GM21390 (cell line): ENCODE measurements around the gene USP2.

Experiments
- ATAC-seq: cut with Tn5 transposase; IDR thresholded peaks from one replicate; pipeline ENCODE4 v1.9.1; 2021; ENCODE audit not compliant: unreplicated experiment

USP2 gene

DNA sequence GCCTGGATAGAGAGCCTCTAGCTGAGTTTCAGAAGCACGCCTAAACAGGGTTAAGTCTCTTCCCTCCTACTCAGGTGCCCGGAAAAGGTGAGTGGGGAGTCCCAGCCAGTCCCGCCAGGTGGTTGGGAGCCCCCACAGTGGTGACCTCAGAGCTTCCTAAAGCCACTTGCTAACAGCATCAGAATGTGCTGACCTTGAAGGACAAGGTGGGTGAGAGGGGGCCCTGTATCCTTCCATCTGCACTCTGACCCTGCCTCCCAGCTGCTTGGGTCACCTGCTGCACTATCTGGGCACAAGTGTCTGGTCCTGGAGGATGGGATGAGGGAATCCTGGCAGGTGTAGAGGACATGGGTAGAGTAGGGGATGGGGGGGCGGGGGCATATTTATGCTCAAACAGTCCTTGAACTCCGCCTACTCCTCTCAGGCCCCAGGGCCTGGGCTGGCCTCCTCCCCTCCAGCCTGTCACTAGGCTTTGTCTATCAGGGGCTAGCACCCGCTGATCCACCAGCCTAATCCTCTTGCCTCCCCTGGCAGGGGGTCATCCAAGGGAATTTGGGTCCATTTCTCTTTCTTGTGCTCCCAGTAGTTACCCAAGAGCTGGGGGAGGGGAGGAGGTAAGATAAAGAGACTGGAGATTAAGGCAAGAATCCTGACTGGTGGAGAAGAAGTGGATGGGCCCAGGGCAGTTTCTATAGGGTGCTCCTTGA is 3.4 kb downstream of the USP2 start:
- no peak for ATAC-seq

DNA sequence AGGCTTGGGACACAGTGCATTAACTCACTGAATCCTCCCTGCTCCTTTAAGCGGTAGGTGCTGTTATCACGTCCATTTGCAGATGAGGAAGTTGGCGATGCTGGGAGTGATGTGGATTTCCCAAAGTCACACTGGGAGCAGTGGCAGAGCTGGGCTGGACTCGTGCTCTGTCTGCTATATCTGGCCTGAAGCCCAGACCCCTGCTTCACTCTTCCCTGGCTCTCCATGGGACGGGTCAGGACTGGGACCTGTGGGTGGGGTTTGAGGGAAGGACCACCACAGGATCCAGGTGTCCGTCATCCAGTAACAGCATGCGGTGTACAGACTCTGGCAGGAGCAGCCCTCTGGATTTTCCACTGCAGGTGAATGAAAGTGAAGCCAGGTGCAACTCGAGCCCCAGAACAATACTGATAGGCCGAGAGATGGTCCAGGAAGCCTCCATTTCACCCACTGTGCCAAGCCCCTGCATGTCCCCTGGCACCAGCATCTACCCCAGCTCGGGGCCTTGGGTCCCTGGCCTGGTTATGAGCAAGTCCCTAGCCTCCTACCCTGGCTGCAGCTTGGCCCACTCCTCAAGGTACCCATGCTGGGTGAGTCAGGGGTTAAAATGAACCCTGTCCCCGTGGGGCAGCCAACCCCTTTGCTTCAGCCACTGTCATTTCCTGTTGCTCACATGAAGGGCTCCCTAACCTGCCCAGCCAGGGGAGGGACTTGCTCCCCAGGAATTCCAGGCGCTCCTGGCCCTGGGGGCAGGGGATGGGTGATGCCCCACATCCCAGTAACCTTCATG is 4.2 kb downstream of the USP2 start:
- ATAC-seq, result no peak

DNA sequence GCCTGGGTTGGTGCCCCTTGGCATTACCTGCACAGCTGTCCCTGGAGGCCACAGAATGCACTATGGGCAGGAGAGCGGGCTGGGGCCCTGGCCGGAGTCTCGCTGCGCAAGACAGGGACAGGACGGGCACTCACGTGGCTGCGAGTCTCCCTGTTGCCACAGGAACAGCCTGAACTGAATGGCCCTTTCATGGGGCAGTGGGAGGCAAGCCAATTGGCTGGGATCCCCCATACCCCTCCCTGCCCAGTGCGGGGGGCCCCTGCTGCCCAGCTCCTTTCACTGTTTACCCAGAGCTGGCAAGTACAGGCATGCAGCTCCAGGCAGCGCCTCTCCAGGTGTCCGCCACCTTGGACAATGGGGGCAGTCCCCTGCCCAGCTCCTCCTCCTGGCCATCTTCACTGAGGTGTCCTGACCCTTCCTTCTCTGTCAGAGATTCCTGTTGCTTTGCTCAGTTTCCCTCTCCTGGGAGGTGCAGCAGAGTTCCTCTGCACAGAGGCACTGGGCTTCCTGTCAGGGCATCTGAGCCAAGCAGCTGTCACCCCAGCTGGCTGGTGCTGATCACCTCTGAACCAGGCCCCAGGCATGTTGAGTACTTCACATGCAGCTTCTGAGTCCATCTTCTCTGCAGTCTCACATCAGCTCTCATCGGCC is 5.2 kb downstream of the USP2 start:
- no peak for ATAC-seq

DNA sequence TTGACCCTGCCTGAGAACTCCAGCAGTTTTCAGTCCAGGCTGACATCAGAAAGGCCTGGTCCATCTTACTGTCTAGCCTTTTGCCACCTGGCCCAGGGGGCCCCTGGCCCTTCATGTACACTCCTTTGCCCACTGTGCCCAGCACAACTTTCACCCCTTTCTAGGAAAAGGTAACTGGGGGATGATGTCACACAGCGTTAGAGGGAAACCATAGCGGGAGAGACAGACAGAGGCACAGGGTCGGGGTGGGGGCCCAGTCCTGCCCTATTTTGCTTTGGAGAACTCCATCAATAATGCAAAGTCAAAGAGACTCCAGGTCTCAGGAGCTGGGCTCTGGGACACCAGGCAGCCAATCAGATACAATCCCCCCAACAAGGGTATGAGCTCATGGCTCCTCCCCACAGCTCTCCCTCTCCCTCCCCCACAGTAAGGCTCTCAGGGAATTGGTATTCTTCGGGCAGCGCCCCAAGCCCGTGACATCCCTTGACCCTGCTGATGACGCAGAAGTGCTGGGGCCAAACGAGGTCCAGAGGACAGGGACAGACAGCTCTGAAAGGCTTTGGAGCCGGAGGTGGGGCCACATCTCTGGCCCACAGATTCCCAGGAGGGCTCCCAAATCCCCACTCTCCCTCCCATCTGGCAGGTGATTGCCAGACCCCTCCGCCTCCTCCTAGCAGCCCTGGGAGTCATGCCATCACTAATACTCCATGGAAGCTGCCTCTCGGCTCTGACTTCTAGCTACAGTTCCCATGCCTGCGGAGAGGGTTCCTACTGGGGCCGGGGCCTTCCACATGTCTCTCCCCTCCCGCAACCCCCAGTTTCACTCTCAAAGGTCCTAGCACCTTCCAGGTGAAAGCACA is 5.9 kb downstream of the USP2 start:
- ATAC-seq, result no peak

DNA sequence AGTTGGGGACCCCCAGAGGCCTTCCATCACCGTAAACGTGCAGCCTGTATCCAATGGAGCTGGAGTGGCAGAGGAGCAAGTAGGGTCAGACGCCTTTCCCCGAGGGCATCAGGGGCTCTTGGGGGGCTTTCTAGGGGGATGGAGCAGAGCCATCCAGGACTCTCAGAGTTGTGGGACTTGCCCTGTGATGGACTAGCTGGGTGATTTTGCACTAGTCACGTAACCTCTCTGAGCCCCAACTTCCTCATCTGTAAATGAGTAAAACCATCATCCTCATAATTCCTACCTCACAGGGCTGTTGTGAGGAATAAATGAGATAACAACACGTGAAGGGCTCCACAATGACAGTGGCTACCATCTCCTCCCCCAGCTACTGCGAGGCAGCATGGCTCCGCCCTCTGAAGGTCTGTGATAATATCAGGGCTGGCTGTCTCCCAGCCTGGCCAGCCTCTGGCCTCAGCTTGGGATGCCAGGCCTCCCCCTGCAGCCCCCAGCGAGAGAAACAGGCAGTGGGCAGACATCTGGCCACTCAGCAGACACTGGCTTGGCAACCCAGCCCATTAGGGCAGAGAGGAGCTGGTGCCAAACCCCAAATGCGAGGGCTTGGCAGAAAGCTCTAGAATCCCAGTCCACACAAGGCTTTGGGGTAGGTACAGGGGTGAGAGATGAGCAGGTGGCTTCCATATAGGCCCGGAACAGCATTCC is 6.7 kb downstream of the USP2 start:
- ATAC-seq, result no peak

DNA sequence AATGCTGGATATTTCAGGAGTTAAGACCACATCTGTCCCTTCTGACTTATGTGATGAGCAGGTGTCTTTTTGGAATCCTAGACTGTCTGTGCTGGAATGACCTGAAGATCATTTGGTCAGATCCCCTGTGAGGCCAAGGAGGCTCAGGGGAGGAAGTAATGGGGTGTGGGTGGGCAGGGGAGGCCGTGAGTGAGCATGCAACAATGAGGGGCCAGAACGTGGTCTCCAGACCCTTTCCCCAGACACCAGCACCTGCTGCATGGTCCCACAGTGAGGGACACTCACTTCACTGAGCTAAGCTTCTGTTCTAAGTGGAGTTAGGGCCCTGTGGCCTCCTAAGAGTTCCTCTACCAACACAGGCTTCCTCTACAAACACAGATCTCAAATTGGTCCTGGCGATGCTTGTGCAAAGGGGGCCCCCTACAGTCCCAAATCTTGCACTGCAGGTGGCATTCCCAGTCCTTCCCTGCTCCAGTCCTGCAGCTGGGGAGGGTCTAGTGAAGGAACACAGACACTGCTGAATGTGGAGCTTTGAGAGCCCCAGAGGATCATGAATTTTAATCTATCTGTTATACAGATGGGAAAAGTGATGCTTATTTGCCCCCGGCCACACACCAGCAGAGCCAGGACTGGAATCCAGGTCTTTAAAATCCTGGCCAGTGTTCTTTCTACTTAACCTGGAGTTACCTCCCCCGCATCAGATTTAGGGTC is 7.4 kb downstream of the USP2 start:
- no peak for ATAC-seq

DNA sequence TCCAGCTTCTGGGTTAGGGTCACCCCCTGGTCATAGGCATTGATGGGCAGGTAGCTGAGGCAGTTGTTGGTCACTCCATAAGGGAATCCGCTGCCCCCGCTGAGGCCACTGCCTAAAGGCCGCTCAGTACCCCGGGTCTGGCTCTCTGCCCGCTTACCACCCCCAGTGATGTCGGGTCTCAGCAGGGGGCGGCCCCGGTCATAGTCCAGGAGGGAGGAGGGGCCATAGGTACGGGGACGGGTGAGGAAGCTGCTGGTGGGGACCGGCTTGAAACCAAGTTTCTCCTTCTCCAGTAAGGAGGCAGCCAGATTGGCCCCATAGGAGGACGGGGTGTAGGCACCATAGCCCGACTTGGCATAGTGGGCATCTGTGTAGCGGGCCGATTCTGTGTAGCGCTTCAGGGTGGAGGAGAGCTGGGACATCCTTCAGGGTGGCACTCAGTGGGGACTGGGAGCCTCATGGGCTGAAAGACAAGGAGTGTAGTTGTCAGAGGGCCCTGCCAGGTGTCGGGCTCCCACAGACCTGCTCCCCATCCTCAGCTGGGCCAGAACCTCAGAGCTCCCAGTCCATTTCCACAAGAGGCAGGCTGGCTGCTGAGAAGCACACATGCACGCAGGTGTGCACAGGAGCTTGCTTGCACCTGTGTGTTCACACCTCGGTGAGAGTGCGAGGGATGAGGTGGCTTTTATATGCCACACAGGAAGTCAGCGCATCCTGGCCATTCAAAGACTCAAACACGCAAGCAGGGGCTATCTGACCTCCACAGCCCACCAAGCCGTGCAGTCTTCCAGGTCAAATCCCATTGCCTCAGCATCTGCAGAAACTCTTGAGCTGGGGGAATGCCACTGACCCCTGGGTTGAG is 8.2 kb downstream of the USP2 start:
- ATAC-seq, result no peak

DNA sequence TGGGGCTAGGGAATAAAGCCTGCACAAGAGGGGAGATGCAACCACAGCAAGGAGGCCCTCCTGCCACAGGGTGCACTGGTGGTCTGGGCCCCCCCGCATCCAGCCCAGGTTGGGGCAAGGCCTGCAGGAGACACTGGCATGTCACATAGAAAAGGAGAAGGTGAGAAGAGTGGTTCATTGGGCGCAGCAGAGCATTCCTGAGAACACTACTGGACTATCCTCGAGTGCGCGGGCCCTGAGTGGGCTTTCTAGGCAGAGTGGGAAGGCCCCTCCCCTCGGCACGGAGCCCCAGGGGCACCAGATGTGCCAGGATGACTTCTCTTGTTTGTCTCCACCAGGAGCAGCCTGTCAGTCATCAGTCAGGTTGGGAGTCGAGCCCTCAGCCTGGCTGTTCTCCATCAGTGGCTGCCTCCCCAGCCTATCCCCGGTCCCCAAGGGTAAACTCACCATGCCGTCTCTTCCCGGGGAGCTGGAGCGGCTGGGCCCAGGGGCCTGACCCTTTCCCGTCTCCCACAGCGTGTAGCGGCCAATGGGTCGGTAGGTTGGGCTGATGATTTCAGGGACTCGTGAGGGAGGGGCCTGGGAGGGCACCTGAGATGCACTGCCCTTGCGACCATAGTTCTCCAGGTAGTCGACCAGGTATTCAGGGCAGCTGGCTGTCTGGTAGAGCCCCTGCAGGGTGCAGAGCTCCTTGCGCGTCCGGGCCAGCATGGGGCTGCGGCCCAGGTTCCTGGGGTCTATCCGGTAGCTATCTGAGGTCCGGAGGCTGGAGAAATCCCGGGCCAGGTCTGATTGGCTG is 9.0 kb downstream of the USP2 start:
- no peak for ATAC-seq

DNA sequence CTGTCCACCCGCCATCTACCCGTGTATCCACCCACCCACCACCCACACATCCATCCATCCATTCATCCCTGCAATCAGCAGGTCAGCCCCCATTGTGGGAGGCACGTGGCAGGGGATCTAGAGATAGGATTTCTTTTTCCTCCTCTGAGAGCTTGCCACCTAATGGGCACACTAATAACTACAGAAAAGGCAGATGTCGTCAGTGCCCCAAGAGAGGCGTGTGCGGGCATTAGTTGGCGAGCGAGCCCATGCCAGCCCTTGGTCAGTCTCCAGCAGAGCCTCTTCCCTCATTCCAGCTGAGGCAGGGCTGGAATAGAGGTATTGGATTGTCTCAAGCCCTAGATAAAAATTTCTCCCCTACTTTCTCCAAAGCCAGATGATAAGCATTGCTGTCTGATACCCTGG is 9.7 kb downstream of the USP2 start:
- no peak for ATAC-seq

DNA sequence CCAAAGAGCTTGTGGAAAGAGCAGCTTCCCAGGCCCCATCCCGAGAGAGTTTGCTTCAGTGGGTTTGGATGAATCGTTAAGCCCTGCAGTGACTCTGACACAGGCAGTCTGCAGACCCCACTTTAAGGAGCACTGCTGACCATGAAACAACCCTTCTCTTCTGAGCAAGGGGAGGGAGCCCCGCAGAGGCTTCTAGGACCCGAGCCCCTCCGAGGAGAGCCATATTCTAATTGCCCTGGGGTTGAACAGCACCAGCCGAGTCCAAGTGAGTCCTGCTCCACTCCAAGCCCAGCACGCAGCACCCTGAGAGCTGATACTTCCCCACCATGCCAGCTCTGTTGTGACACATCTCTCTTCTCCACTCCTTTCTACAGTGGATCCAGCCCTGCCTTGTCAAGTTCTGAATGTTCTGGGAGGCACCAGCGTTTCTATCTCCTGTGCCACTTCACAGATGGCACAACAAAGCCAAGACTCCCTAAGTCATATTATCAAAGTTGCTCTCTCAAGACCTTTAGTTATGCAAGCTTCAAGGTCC is 10.4 kb downstream of the USP2 start:
- no peak for ATAC-seq

DNA sequence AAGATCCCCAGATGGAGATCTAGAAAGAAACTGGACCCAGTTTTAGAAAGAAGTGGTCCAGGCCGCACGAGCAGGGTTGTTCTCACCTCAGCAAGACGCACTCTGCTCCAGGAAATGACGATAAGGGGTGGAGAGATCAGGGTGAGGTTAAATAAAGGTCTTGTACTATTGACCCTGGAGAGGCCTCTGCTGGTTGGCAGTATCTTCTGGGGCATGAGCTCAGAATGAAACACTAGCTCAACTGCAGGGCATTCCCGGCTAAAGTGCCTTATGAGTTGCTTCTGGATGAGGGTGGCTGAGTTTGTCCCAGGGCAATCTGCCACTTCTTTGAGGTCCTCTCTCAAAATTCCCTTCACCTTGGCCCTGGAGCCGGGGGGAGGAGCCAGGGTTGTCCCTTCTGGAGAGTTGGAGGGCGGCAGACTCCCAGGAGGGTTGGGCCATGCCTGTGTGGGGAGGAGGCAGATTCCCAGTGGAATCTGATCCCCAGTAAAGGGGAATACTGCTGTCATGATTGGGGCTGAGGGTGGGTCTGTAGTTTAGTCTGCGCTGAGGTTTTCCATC is 10.9 kb downstream of the USP2 start:
- ATAC-seq, result no peak

DNA sequence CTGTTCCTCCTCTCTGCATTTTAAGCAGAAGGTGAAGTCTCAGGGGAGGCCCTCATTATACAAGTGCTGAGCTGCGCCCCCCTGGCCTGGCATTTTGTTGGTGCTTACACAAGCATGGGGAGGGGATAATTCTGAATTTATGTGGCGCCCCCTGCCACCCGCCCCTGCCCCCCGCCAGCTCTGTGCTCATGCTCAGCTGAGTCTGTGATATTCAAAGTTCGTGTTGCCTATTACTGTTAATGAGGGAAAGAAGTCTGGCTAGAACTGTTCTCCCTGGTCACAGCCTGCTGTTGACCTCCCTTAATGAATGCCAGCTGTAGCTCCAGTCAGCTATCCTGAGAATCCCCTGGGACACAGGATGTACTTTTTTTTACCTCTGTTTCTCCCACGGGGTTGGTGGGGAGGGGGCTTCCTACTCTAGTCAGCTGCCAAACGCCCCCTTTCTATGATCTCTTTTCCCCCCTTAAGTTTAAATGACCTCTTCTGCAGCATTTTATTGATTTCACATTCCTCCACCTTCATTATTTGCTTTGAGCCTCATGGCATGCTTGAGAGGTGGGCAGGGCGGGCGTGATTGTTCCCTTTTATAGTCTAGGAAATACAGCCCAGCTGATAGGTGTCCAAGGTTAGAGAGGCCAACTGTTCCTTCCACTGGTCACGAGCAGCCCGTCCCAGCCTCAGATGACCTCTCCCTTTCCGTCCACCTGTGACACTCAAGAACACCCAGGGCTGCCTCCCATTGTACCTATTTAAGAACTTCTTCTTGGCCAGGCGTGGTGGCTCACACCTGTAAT is 12.2 kb downstream of the USP2 start:
- no peak for ATAC-seq

DNA sequence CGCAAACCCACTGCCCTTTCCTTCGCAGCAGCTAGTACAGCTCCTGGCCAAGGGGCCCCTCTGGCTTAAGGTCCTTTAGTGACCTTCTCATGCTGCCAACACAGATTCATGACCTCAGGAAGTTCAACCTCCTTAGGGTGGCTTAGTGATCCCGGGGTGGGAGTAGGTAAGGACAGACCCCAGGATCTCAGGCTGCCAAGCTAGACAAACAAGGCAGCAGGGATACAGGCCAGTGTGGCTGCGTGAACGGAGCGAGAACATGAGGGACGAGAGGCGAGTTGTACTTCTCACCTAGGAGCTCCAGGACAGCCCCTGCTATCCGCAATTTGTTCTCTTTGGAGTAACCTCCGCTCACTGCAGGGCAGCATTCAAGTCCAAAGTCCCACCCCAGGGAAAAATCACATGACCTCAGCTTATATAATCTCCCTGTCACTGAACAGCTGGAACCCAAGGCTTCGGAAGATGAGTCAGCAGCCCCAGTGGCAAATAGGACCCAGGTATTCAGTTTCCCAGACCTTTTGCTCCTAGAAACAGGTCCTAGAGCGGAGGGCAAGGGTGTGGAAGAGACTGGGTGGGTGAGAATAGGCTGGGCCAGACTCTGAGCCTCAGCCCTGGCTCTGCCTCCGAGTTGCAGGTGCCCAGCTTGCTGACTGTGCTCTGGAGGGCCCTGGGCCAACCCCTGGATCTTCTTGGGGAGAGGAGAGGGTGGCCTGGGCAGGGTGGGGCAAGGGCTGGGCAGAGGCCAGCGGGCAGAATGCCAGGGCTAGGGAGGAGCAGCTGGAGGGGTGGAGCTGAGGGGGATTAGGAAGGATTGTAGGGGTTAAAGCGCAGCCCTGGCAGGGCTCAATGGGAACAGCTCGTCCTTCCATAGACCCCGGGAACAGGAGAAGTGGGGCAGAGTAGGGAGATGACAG is 13.1 kb downstream of the USP2 start:
- no peak for ATAC-seq

DNA sequence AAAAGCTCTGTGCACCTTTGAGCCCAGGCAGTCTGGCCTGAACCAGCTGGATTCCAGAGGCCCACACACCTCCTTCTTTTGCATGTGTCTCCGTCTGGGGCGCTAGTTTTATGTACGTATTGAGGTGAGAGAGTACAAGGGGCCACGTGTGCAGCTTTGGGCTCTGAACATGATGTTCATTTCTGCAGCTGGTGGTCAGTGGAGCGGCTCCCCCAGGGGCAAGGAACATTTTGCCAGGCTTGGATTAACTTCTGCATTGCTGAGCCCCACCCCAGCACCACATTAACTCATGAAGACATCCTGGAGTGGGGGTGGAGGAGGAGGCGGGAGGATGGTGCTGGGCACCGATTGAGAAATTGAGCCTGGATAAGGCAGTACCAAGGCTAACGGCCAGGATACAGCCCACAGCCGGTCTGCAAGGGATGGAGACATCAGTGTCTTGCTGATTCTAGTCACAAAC is 13.8 kb downstream of the USP2 start:
- no peak for ATAC-seq

DNA sequence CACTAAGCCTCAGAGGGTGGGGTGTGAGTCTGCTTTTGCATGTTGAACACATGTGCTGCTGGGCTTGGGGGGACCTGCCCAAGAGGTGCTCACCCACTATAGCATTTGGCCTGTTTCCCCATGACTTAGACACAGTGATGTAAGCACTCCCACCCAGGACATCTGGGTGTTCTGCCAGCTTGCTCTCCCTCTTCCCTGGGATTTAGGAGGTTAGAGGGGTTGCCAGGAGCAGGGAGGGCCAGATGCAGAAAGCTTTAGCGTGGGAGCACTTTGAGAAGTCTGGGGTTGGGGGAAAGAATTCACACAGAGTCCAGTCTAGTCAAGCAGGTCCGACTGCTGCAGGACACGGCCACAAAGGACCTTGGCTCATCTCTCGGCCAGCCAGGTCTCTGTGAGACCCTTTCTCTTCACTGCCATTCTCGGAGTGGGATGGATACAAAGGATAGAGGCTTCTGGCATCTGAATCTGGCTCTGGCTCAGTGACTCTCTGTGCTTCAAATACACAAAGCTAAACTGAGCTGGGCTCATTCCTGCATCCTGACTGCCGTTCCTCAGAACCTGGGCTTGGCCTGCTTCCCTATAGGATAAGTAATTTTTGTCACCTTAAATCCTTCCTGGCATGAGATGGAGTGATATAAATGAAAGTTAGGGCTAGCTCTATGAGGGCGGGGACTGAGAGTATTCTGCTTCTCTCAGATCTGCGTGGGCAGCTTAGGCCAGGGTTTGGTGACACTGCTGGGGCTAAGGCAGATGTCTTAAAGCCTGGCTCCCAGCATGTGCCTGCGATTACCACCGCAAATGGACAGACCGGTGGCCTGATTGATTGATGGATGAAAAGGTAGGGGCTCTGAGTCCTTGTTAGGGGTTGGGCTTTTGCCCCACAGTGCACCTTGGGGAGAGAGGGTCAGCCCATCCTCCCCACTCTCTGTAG is 14.5 kb downstream of the USP2 start:
- ATAC-seq, result no peak
